H1 (cell line): ENCODE data around the gene IFNL2. TPM values are rescaled to one million over a fixed set of nuclear protein-coding genes. Genes with fewer than 3 reads are reported as not detected.
"Not testable (repeated sequence)": the region's sequence is repeated elsewhere in the genome, so short reads cannot be mapped to it uniquely, and the experiment has no call there.

ENCODE experiments used
- CTCF ChIA-PET: fragments of 300-600 bp; sonication (Branson Sonifier 250); formaldehyde crosslinking; loops from one replicate; lab custom pipeline; 2021; ENCODE audit not compliant: partially characterized antibody; lab: Charles Lee
- POLR2A ChIA-PET: fragments of 300-600 bp; sonication (Branson Sonifier 250); formaldehyde crosslinking; loops from one replicate; lab custom pipeline; 2021; ENCODE audit warnings: inconsistent platforms; ENCODE audit not compliant: partially characterized antibody; lab: Charles Lee
- DNase-seq, 2 experiments: peaks; one replicate each; pipeline versions ENCODE4 v3.0.0 to v3.0.0-alpha.2; 2010 to 2022; ENCODE audit warnings: low spot score in 2 of 2, low read depth in 1 of 2, mixed read lengths in 1 of 2
- FAIRE-seq: peaks from 2 replicates; lab custom pipeline; 2011; peaks lifted over from hg19 to GRCh38; lab: Jason Lieb, UNC
- H2AFZ ChIP-seq: 2 replicates; pipeline ENCODE4 v1.8.1; 2012; ENCODE audit warnings: low read length, inconsistent platforms
- H2AK5ac ChIP-seq: 2 replicates; pipeline ENCODE4 v1.6.1; 2013; ENCODE audit warnings: low read depth, low read length
- H2BK120ac ChIP-seq: replicated peaks from 2 replicates; pipeline ENCODE3; 2013; ENCODE audit warnings: low read depth, low read length, inconsistent platforms
- H2BK12ac ChIP-seq: 2 replicates; pipeline ENCODE4 v1.6.1; 2013; ENCODE audit warnings: low read depth, low read length
- H2BK15ac ChIP-seq: 2 replicates; pipeline ENCODE4 v1.6.1; 2013; ENCODE audit warnings: low read length
- H2BK20ac ChIP-seq: 2 replicates; pipeline ENCODE4 v1.6.1; 2013; ENCODE audit warnings: low read length
- H2BK5ac ChIP-seq: 2 replicates; pipeline ENCODE4 v1.6.1; 2013; ENCODE audit warnings: low read depth, low read length
- H3K14ac ChIP-seq: 2 replicates; pipeline ENCODE4 v1.6.1; 2013; ENCODE audit warnings: inconsistent platforms; ENCODE audit not compliant: insufficient read length
- H3K18ac ChIP-seq: 2 replicates; pipeline ENCODE4 v1.6.1; 2013; ENCODE audit warnings: low read length; ENCODE audit errors: extremely low read depth
- H3K23ac ChIP-seq: 2 replicates; pipeline ENCODE4 v1.6.1; 2013; ENCODE audit warnings: inconsistent platforms; ENCODE audit not compliant: insufficient read length
- H3K23me2 ChIP-seq: 2 replicates; pipeline ENCODE4 v1.6.1; 2013; ENCODE audit warnings: low read depth, low read length
- H3K27ac ChIP-seq: 2 replicates; pipeline ENCODE4 v1.6.1; 2011; ENCODE audit warnings: low read depth, low read length, inconsistent platforms
- H3K27me3 ChIP-seq, 4 experiments: replicated peaks in 1 of 4; 1 replicate in 1 of 4; 2 replicates in 3 of 4; pipeline versions ENCODE4 v1.6.1 to v1.8.1; 2011 to 2013; ENCODE audit warnings: low read length in 3 of 4, mild to moderate bottlenecking in 3 of 4, inconsistent platforms in 2 of 4, mixed read lengths in 2 of 4, moderate library complexity in 1 of 4; ENCODE audit not compliant: control insufficient read depth in 3 of 4, insufficient read depth in 3 of 4; ENCODE audit errors: extremely low read depth in 1 of 4
- H3K36me3 ChIP-seq, 4 experiments: 2 replicates each; pipeline versions ENCODE4 v1.6.1 to v1.8.1; 2011 to 2013; ENCODE audit warnings: mild to moderate bottlenecking in 4 of 4, low read length in 3 of 4, moderate library complexity in 2 of 4, control low read depth in 1 of 4, inconsistent platforms in 1 of 4; ENCODE audit not compliant: insufficient read depth in 4 of 4, control insufficient read depth in 2 of 4
- H3K4ac ChIP-seq: replicated peaks from 2 replicates; pipeline ENCODE3; 2013; ENCODE audit warnings: low read length, low read depth, mixed read lengths, inconsistent platforms; ENCODE audit not compliant: insufficient read length
- H3K4me1 ChIP-seq, 4 experiments: replicated peaks in 1 of 4; 1 replicate in 1 of 4; 2 replicates in 3 of 4; pipeline versions ENCODE4 v1.6.1 to v1.8.1; 2011 to 2013; ENCODE audit warnings: low read length in 3 of 4, inconsistent platforms in 2 of 4, mixed read lengths in 1 of 4; ENCODE audit not compliant: insufficient read depth in 4 of 4, control insufficient read depth in 3 of 4
- H3K4me2 ChIP-seq, 2 experiments: 2 replicates each; pipeline versions ENCODE4 v1.6.1 to v1.8.1; 2011 to 2013; ENCODE audit warnings: low read depth in 2 of 2, low read length in 2 of 2, control low read depth in 1 of 2, inconsistent platforms in 1 of 2, mild to moderate bottlenecking in 1 of 2; ENCODE audit not compliant: insufficient read depth in 1 of 2
- H3K4me3 ChIP-seq, 4 experiments: fragments of 200-600, 300-600 bp in 1 of 4; sonication (generic), shearing (Covaris generic), sonication (Bioruptor Twin) in 1 of 4; 2 replicates each; pipeline versions ENCODE4 v1.5.1 to v1.8.1; 2011 to 2016; ENCODE audit warnings: low read length in 4 of 4, low read depth in 3 of 4, control low read depth in 2 of 4, inconsistent platforms in 2 of 4, mild to moderate bottlenecking in 2 of 4, mixed read lengths in 1 of 4, moderate library complexity in 1 of 4; ENCODE audit not compliant: insufficient read depth in 2 of 4; ENCODE audit errors: extremely low read depth in 1 of 4
- H3K56ac ChIP-seq: replicated peaks from 2 replicates; pipeline ENCODE3; 2013; ENCODE audit warnings: low read depth, mild to moderate bottlenecking, mixed read lengths, low read length, inconsistent platforms; ENCODE audit not compliant: insufficient read length
- H3K79me1 ChIP-seq: 2 replicates; pipeline ENCODE4 v1.6.1; 2013; ENCODE audit warnings: low read depth, low read length, control low read depth
- H3K79me2 ChIP-seq, 2 experiments: 2 replicates each; pipeline versions ENCODE4 v1.6.1 to v1.8.1; 2012 to 2013; ENCODE audit warnings: low read length in 2 of 2, mild to moderate bottlenecking in 2 of 2, inconsistent platforms in 1 of 2; ENCODE audit not compliant: insufficient read depth in 2 of 2, control insufficient read depth in 1 of 2
- H3K9ac ChIP-seq, 4 experiments: replicated peaks in 1 of 4; 1 replicate in 1 of 4; 2 replicates in 3 of 4; pipeline versions ENCODE4 v1.6.1 to v1.8.1; 2011 to 2013; ENCODE audit warnings: low read depth in 3 of 4, low read length in 3 of 4, control low read depth in 2 of 4, mild to moderate bottlenecking in 2 of 4, moderate library complexity in 2 of 4, inconsistent platforms in 1 of 4; ENCODE audit errors: extremely low read depth in 1 of 4
- H3K9me3 ChIP-seq, 2 experiments: 2 replicates each; pipeline versions ENCODE4 v1.6.1 to v1.8.1; 2012 to 2013; ENCODE audit warnings: mild to moderate bottlenecking in 2 of 2, moderate library complexity in 2 of 2, control low read depth in 1 of 2, inconsistent platforms in 1 of 2, low read depth in 1 of 2, low read length in 1 of 2, mixed read lengths in 1 of 2; ENCODE audit not compliant: insufficient read depth in 2 of 2
- H4K20me1 ChIP-seq, 2 experiments: replicated peaks in 1 of 2; 2 replicates each; pipeline versions ENCODE3 to v1.8.1; 2011 to 2013; ENCODE audit warnings: inconsistent platforms in 2 of 2, low read length in 2 of 2, mild to moderate bottlenecking in 1 of 2; ENCODE audit not compliant: insufficient read depth in 2 of 2, control insufficient read depth in 1 of 2
- H4K5ac ChIP-seq: 2 replicates; pipeline ENCODE4 v1.6.1; 2013; ENCODE audit warnings: low read length, low read depth, mixed read lengths, inconsistent platforms; ENCODE audit not compliant: insufficient read length
- H4K8ac ChIP-seq: 2 replicates; pipeline ENCODE4 v1.8.0; 2013; ENCODE audit warnings: mild to moderate bottlenecking, moderate library complexity, low read length, inconsistent platforms; ENCODE audit not compliant: insufficient read depth; ENCODE audit errors: extremely low read depth
- H4K91ac ChIP-seq: replicated peaks from 2 replicates; pipeline ENCODE3; 2013; ENCODE audit warnings: low read length, mixed read lengths, inconsistent platforms; ENCODE audit not compliant: insufficient read length
- WGBS, 2 experiments: shearing (Covaris generic) in 1 of 2; methylation state at CpG; one replicate each; pipeline versions ENCODE4 v1.1.6 to v1.1.7; 2013 to 2015; ENCODE audit warnings: low lambda C conversion rate in 2 of 2, mixed read lengths in 2 of 2, inconsistent platforms in 1 of 2, low coverage in 1 of 2, missing lambda C conversion rate in 1 of 2; ENCODE audit not compliant: insufficient replicate concordance in 2 of 2, insufficient coverage in 1 of 2, insufficient read length in 1 of 2; ENCODE audit errors: extremely low coverage in 1 of 2, missing lambda C conversion rate in 1 of 2; 5-methylcytosine and 5-hydroxymethylcytosine counted together
- polyA plus RNA-seq, 7 experiments: library from polyadenylated mRNA; depleted of rRNA in 3 of 7; stranded (reverse) in 5 of 7; unstranded in 2 of 7; fragments of >200 nt in 5 of 7; fragments of 200-250 nt in 2 of 7; gene quantifications; 1 replicate in 5 of 7; 2 replicates in 1 of 7; 4 replicates in 1 of 7; pipeline versions ENCODE4 v1.2.1 to v1.2.3, GENCODE V29; 2011 to 2013; ENCODE audit warnings: missing spikeins in 2 of 7, mixed read lengths in 2 of 7
- total RNA-seq: library from RNA; stranded (reverse); fragmentation: NEBNext Ultra II Directional; extraction: Animal tissue kit (Norgen Biotek cat#: 25700); gene quantifications from 2 replicates; pipeline ENCODE4 v1.2.1, GENCODE V29; 2021

The IFNL2 gene
- total and polyA plus RNA-seq, 2 of the 8 experiments (the other 6 are each of a cell fraction or from before 2014, with no cell fraction given): not detected

DNA sequence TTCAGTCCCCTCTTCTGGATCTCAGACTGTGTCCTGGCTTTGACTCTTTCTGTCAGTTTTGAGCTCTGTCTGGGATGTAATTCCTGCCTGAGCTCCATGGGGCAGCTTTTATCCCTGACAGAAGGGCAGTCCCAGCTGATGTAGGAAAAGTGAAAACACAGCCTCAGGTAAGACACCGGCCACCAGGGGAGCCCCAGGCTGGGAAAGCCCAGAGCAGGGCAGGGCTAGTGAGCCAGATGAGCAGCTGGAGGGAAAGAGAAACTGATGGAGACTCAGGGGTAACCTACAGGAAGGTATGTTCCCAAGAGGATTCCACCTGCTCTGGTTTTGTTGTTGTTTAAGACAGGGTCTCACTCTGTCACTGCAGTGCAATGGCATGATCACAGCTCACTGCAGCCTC, 23.0 kb upstream of the IFNL2 start:
- H4K91ac ChIP-seq, DNase-seq, H3K79me2 ChIP-seq, H3K9ac ChIP-seq, H4K20me1 ChIP-seq, H4K8ac ChIP-seq, H3K36me3 ChIP-seq, H3K23ac ChIP-seq, H2AFZ ChIP-seq, H2BK12ac ChIP-seq, H2BK15ac ChIP-seq, H3K27ac ChIP-seq, H3K4me3 ChIP-seq, H3K18ac ChIP-seq, H2BK120ac ChIP-seq, POLR2A ChIA-PET, H4K5ac ChIP-seq, H3K56ac ChIP-seq, H3K14ac ChIP-seq, H3K9me3 ChIP-seq, H3K23me2 ChIP-seq, H3K79me1 ChIP-seq, H3K4ac ChIP-seq, H2BK20ac ChIP-seq, H2AK5ac ChIP-seq, H2BK5ac ChIP-seq, H3K4me2 ChIP-seq: not testable (repeated sequence)
- H3K4me1 ChIP-seq: peaks cover 0 to 14% (median 7%) of the 10 kb centered on the region in 4 experiments; a peak in 5 of 7 replicates
- peaks cover 29 to 38% (median 35%) of the 10 kb centered on the region in 4 experiments for H3K27me3 ChIP-seq
- CTCF ChIA-PET: interaction anchor here (1.4 kb wide), 1 partner anchor 81 kb away, joined by 3 read pairs; no protein-coding TSS in a partner anchor
- peak; percentile 93 for FAIRE-seq
- WGBS, 2 experiments: no CpG with 5 or more reads among the region's 1 CpG
